Epithelial cell of proximal tubule (primary cell): ENCODE measurements around the gene ZNF182. TPM values are rescaled to one million over a fixed set of nuclear protein-coding genes. Genes with fewer than 3 reads are reported as not detected.
A peak's percentile ranks its signal among the peaks of the same experiment; 100 is the strongest.

Source experiments
- DNase-seq: peaks from one replicate; pipeline ENCODE4 v3.0.0-alpha.2; 2011; ENCODE audit warnings: low read depth
- H3K4me3 ChIP-seq: 2 replicates; pipeline ENCODE4 v1.5.1; 2011; ENCODE audit warnings: low read depth, mild to moderate bottlenecking, low read length
- total RNA-seq: library from RNA; depleted of rRNA; stranded (reverse); fragments of >200 nt; gene quantifications from 2 replicates; pipeline ENCODE4 v1.2.3, GENCODE V29; 2015
- TF ChIP-seq, protein P1 (sequence below): conservative IDR thresholded peaks from 2 replicates; pipeline ENCODE4 v1.5.1; 2012; ENCODE audit warnings: low read depth, mild to moderate bottlenecking, low read length

ZNF182 gene
- total RNA-seq, 1 donor from 2014 or later = 2.4 TPM

DNA sequence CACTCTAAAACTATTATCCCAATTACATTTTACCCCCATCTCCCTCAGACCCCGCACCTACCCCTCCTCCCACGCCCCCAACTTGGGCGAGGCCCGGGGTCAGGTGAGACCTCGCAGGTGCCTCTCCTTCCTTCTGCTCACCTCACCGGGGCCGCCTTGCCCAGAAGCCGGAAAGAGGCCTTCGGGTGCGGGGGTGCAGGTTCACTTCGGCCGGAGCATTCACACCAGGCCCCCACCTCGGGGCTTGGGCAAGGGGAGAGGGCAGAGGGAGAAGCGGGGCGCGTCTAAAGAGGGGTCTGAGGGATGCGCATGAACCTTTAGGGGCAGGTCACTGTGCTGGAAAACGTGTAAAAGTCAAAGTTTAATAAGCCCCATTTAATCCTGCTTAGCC, 427 bp downstream of the ZNF182 start:
- no peak for DNase-seq
- H3K4me3 ChIP-seq = peak overlapping the region; percentile 80
- TF ChIP-seq, protein P1, sequence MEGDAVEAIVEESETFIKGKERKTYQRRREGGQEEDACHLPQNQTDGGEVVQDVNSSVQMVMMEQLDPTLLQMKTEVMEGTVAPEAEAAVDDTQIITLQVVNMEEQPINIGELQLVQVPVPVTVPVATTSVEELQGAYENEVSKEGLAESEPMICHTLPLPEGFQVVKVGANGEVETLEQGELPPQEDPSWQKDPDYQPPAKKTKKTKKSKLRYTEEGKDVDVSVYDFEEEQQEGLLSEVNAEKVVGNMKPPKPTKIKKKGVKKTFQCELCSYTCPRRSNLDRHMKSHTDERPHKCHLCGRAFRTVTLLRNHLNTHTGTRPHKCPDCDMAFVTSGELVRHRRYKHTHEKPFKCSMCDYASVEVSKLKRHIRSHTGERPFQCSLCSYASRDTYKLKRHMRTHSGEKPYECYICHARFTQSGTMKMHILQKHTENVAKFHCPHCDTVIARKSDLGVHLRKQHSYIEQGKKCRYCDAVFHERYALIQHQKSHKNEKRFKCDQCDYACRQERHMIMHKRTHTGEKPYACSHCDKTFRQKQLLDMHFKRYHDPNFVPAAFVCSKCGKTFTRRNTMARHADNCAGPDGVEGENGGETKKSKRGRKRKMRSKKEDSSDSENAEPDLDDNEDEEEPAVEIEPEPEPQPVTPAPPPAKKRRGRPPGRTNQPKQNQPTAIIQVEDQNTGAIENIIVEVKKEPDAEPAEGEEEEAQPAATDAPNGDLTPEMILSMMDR = no peak

DNA sequence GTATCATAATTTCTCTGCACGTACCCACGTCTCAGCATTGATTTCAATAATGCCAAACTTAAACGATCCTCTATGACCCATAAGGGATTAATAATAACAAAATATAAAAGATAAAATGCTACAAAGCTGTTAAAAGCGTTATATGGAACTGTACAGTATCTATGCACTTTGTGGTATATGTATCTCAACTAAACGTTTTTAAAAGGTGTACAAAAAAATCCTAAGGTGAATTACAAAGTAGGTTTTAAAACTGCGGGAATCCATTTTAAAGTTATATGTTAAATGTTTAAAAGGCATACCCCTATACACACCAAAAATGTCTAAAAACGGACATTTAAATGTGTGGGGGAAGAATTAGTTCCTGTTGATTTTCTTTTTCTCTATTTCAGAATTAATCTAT, 860 bp downstream of the ZNF182 start:
- no peak for DNase-seq
- TF ChIP-seq, protein P1 = no peak
- peak overlapping the region; percentile 80 for H3K4me3 ChIP-seq

DNA sequence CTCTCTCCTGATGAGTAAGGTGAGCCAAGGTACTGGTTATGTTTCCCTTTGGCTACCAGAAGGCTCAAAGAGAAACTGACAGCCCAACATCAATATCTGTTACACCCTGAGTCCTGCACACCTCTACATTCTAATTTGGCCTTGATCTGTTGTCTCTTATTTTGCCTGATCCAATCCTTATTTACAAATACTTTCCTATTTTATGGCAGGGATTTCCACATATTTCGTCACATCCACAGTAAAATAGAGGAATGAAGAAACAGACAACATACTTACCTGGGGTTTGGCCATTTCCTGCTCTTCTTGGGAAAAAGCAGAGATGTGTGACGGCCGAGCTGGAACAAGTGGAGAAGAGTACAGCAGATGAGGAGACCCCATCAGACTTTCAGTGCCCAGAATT, 1.5 kb downstream of the ZNF182 start:
- no peak for DNase-seq
- peak overlapping the region; percentile 80 for H3K4me3 ChIP-seq
- TF ChIP-seq, protein P1 = no peak

DNA sequence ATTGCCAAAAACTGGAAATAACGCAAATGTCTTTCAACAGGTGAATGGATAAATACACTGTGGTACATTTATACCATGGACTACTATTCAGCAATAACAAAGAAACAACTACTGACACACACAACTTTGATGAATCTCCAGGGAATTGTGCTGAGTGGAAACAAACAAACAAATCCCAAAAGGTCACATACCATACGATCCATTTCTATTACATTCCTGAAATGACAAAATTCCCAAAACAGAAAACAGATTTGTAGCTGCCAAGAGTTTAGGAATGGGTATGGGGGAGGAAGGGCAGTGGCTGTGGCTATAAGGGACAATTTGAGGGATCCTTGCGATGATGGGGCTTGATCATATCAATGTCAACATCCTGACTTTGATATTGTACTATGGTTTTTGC, 2.5 kb downstream of the ZNF182 start:
- TF ChIP-seq, protein P1 = no peak
- no peak overlapping the region for H3K4me3 ChIP-seq
- no peak for DNase-seq

DNA sequence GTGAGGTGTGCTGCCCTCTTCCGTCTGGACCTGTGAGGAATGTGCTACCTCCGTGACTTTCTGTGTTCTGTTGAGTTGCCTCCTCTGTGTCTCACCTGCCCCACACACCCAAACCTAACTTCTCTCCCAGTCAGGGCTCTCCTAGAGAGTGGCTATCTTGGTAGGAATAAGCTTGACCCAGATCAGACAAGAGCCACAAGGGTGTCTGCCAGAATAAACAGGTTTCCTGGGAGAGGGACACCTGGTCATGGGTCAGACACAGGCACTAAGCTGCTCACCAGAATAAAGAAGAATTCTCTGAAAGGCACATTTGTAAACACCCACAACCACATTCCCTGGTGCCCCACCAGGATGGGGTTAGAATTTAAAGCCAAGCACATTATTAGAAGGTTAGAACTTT, 11.1 kb downstream of the ZNF182 start:
- H3K4me3 ChIP-seq = no peak overlapping the region
- DNase-seq = no peak
- TF ChIP-seq, protein P1 = no peak

DNA sequence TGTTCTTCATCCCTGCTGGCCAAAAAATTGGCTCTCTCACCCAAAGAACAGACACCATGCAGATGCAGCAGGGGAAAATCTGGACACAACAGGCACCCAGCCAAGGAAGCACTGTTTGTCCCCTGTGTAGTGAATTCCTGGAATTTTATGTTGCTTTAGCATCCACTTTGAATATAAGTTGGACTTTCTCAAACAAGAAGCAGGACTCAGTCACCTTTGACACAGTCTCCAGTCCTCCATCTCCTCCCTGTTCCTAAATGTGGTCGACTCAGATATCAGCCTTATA, 11.8 kb downstream of the ZNF182 start:
- TF ChIP-seq, protein P1 = no peak
- H3K4me3 ChIP-seq = no peak overlapping the region
- DNase-seq = no peak

DNA sequence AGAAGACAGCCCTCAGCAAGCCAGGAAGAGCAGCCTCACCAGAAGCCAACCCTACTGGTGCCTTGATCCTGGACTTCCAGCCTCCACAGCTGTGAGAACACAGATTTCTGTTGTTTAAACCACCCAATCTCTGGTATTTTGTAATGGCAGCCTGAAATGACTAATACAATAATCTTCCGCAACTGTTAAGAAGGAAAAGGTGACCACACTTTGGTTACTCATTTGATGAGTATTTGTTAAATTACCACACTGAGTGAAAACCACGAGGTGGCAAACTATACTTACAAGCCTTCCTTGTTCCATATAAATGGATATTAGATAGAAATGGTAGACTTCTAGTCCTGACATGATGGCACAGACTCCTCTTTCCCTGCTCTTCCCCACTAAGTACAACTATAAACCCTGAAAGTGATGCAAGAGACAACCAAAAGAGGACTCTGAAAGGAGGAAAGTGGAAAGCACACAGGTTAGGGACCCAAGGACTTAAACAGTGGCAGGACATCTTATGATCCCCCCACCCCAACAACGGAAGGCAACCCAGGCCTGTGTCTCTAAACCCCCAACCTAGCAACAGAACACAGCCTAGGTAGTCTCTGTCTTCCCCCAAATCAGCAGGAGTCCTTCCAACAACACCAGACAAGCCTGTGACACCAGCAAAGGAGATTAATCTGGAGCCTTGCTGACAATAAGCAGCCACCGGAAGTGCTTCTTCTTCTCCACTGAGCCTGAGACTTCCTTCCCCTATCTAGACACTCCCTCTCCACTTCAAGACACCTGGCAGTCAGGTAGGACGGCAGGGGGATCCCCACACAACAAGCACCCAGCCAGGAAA, 12.3 kb downstream of the ZNF182 start:
- TF ChIP-seq, protein P1 = no peak
- no peak overlapping the region for H3K4me3 ChIP-seq
- peak; percentile 49 for DNase-seq
